ENCODE measurements around the gene KLHL25. TPM values are rescaled to one million over a fixed set of nuclear protein-coding genes. Genes with fewer than 3 reads are reported as not detected.

KLHL25 gene
- total and polyA plus RNA-seq, 2 of the 8 experiments (the other 6 are each of a cell fraction or from before 2014, with no cell fraction given), result 16.5 to 22.0 TPM

DNA sequence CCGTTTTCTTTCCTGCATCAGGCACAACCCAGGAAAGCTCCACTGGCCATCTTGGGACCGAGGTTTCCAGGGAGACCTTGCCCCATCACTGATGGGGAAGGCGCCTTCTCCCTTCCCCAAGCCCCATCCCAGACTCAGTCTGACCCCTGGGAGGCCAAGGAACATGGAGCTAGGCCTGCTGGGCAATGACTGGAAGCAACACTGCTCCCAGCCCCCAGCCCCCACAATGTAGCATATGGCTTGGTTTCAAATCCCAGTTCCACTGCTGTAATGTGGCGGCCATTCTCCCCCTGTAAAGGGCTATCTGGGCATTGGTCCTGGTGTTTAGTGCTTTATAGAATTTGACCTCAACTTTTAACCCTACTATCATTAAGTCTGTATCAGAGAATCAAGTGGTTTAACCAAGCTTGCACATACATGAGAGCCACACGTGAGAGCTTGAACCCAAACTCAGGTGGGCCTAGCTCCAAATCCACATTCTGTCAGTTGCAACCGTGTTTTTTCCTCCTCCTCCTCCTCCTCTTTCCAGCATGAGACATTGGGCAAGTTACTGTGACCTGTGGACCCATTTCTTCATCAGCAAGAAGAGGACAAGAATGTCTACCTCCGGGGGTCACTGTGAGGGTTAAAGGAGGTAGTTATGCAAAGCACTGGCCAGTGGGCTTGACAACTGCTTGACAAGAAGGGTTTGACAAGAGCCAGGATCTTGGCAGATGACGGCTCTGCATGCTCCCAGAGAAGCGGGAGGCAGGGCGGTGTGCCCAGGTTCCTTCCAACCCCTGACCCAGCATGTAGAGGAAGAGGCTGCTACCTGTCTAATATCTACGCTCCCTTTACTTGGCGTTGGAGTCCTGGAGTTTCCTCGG is 37.4 kb downstream of the KLHL25 start (continued):
- TF ChIP-seq BRCA1 (IDR thresholded peaks at IDR 0.05; ENCODE audit: low read depth, low read length), result no peak
- TF ChIP-seq TCF12 (IDR thresholded peaks at IDR 0.05; ENCODE audit: low read depth, low read length), result no peak
- TF ChIP-seq KDM4A (IDR thresholded peaks at IDR 0.05; ENCODE audit: low read depth, low read length, severe bottlenecking), result no peak
- TF ChIP-seq RFX5 (IDR thresholded peaks at IDR 0.05; ENCODE audit: borderline replicate concordance, low read depth, low read length), result no peak
- no peak for TF ChIP-seq CBX8 (IDR thresholded peaks at IDR 0.05; ENCODE audit: borderline replicate concordance, low read depth, low read length)
- TF ChIP-seq SUZ12 (IDR thresholded peaks at IDR 0.05; ENCODE audit: low read length), result no peak
- no peak for TF ChIP-seq SIN3A (conservative IDR thresholded peaks at IDR 0.05 in 1 of 2, IDR thresholded peaks at IDR 0.05 in 1 of 2; ENCODE audit: low read depth in 1 of 2, low read length in 2 of 2)
